DMS53 treated with DMSO at 0.1 percent for 48 hours (cell line): Measurements from ENCODE around the gene SCRN2.

ENCODE experiments used
- DNase-seq: peaks from one replicate; lab custom pipeline; 2025; ENCODE audit not compliant: unreplicated experiment; lab: John Stamatoyannopoulos, UW

Gene SCRN2

GRCh38 chr17:47840742-47841487 lies at the start of gene SCRN2:
Gene SCRN2 (minus strand): TSS chr17:47841273. CDS start chr17:47840843, 430 bp downstream.
- DNase-seq = peak; percentile 91

GRCh38 chr17:47889734-47890529 lies 48.9 kb upstream of the SCRN2 start:
- DNase-seq = peak; percentile 83

- DNase-seq = no peak
Measured at GRCh38 chr17:47888293-47888692, 47.2 kb upstream of the SCRN2 start.

- DNase-seq = no peak
Measured at GRCh38 chr17:47884905-47885730, 44.0 kb upstream of the SCRN2 start.

GRCh38 chr17:47884427-47884740 lies 43.3 kb upstream of the SCRN2 start:
- no peak for DNase-seq

GRCh38 chr17:47883589-47884426 lies 42.7 kb upstream of the SCRN2 start:
- no peak for DNase-seq

- DNase-seq = no peak
Measured at GRCh38 chr17:47882695-47883588, 41.9 kb upstream of the SCRN2 start.

- no peak for DNase-seq
Measured at GRCh38 chr17:47882247-47882646, 41.2 kb upstream of the SCRN2 start.

- no peak for DNase-seq
Measured at GRCh38 chr17:47879776-47880454, 38.8 kb upstream of the SCRN2 start.

GRCh38 chr17:47879028-47879585 lies 38.0 kb upstream of the SCRN2 start:
- DNase-seq = no peak

GRCh38 chr17:47878203-47879027 lies 37.3 kb upstream of the SCRN2 start:
- DNase-seq = no peak

GRCh38 chr17:47877368-47878034 lies 36.4 kb upstream of the SCRN2 start:
- DNase-seq = no peak

GRCh38 chr17:47875011-47875985 lies 34.2 kb upstream of the SCRN2 start:
- no peak for DNase-seq

GRCh38 chr17:47873200-47874090 lies 32.4 kb upstream of the SCRN2 start:
- DNase-seq = no peak

- DNase-seq = no peak
Measured at GRCh38 chr17:47872651-47873161, 31.6 kb upstream of the SCRN2 start.
